Fibroblast of the aortic adventitia (primary cell): ENCODE measurements around the gene NXN. TPM values are rescaled to one million over a fixed set of nuclear protein-coding genes. Genes with fewer than 3 reads are reported as not detected.

Source experiments
- DNase-seq: peaks from one replicate; pipeline ENCODE4 v3.0.0-alpha.2; 2010; ENCODE audit warnings: low read depth
- H3K4me3 ChIP-seq: 2 replicates; pipeline ENCODE4 v1.5.1; 2011; ENCODE audit warnings: low read depth, mild to moderate bottlenecking, control low read depth, low read length, moderate library complexity
- total RNA-seq: library from RNA; depleted of rRNA; stranded (reverse); fragments of >200 nt; gene quantifications from 2 replicates; pipeline ENCODE4 v1.2.3, GENCODE V29; 2012; ENCODE audit warnings: low replicate concordance
- TF ChIP-seq, protein P1 (sequence below): IDR thresholded peaks from 2 replicates; pipeline ENCODE4 v1.5.1; 2011; ENCODE audit warnings: mild to moderate bottlenecking, low read length, control low read depth, inconsistent platforms; ENCODE audit not compliant: insufficient read depth

Gene NXN
- total RNA-seq, 1 donor = 18.1 TPM

DNA sequence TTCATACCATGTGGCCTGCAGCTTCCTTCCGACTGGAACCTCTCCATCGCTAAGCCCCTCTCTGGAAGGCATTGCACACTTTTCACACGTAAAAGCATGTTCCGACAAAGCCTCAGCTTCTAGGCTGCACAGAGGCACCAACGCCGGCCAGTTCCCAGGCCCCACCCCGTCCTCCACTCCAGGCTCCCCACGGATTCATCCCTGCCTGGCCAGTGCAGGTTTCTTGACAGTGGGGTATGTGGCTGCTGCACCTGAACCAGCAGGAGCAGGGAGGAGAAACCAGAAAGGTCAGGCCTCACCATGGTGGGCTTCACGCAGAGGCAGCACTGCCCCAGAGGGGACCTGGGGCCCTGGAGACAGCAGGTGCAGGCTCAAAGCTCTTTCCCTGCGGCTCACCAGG lies 31.6 kb upstream of the NXN start:
- no peak overlapping the region for H3K4me3 ChIP-seq
- TF ChIP-seq, protein P1, sequence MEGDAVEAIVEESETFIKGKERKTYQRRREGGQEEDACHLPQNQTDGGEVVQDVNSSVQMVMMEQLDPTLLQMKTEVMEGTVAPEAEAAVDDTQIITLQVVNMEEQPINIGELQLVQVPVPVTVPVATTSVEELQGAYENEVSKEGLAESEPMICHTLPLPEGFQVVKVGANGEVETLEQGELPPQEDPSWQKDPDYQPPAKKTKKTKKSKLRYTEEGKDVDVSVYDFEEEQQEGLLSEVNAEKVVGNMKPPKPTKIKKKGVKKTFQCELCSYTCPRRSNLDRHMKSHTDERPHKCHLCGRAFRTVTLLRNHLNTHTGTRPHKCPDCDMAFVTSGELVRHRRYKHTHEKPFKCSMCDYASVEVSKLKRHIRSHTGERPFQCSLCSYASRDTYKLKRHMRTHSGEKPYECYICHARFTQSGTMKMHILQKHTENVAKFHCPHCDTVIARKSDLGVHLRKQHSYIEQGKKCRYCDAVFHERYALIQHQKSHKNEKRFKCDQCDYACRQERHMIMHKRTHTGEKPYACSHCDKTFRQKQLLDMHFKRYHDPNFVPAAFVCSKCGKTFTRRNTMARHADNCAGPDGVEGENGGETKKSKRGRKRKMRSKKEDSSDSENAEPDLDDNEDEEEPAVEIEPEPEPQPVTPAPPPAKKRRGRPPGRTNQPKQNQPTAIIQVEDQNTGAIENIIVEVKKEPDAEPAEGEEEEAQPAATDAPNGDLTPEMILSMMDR = no peak
- DNase-seq = no peak

DNA sequence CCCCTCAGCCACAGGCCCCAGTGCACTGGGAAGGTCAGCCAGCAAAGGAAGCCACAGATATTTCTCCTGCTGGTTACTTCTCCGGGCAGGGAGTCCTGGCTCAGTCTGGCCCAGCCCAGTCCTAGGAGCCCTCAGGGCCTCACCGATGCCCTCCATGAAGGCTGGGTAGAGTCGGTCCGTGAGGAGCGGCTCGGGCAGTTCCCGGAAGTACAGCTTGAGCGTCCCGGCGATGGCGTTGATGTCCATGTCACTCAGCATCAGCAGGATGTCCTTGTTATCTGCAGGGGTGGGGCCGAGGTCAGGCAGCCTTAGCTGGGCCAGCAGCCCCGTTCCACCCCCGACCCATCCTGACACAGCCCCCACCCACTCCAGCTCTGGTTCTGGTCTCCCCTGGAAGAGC lies 31.0 kb upstream of the NXN start:
- TF ChIP-seq, protein P1 = no peak
- DNase-seq = no peak

DNA sequence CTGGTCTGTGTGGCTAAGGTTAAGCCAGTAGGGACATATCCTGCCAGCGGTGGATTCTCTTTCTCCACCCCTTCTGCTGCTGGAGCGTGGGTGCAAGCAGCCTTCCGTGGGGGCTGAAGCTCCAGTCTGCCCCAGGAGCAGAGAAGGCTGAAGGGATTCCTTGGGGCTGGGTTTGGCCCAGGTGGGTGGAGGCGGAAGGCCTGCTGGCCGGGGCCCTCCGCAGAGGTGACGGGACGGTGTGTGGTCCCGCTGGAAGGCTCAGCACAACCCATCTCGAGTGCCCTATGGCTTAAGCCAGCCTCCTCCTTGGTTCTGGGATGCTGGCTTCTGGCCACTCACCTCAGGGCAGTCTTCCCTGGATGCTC lies 30.5 kb upstream of the NXN start:
- H3K4me3 ChIP-seq = no peak overlapping the region
- TF ChIP-seq, protein P1 = no peak
- no peak for DNase-seq

More for the DNA sequence above, 31.0 kb upstream of the NXN start:
- no peak overlapping the region for H3K4me3 ChIP-seq

DNA sequence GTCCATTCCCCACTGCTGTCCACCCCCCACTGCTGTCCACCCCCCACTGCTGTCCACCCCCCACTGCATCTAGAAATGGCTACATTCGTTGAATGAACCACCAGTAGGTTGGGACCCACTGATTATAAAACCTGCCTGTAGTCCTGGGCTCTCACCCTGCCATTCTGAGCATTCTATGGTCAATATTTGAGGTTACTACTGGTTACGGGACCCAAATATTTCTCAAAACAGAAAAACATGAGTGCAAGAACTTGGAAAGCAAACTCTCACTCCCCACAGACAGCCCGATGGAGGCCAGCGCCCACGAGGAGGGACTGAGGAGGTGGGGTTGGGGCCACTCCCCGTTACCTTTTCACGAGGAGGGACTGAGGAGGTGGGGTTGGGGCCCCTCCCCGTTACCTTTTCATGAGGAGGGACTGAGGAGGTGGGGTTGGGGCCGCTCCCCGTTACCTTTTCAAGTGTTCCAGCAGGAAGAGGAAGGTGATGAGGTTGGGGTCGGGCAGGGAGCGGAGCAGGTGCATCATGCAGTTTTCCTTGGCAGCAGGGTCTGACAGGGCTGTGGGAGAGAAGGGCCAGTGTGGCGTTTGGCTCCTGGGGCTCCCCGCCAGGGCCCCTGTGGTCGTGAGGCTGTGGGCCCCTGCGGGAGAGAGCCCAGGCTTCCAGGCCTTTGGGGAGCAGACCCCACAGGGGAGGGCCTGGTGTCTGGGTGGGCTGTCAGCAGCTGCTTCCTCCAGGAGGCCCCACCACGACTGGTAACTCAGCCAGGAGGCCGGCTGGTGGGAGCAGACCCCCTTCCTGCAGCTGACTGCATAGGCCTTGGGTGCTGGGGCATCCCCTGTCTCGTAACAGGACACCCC lies 29.9 kb upstream of the NXN start:
- no peak overlapping the region for H3K4me3 ChIP-seq
- TF ChIP-seq, protein P1 = no peak
- DNase-seq = no peak

DNA sequence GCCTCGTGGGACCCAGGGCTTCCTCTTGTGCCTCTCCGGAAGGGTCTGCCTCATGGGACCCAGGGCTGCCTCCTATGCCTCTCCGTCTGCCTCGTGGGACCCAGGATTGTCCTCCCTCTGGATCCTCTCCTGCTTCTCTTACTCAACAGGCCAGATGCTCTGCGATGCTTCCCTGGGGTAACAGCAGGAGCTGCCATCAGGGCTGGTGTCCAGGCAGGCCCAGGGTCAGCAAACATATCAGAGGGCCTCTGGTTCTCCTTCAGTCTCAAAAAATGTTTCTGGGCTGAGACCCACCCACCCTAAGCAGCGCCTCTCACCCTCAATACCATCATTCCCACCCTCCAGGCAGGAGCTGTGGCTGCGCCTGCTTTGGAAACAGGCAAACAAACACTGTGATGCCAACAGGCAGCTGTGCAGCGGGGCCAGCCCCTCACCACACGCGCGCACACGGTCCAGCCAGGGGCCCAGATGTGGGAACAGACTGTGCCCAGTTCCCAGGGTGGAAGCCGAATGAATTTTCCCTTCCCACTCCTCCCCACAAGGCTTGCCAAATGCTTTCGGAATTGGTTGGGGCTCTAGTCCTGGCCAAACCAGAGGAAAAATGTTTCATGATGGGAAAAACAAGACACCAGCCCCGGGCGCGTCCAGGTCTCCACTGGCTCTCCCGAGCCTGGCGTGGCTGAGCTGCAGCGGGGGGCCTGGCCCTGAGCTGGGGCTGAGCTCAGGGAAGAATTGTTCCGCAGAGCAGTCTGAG lies 28.6 kb upstream of the NXN start:
- no peak overlapping the region for H3K4me3 ChIP-seq
- TF ChIP-seq, protein P1 = no peak
- DNase-seq = no peak

DNA sequence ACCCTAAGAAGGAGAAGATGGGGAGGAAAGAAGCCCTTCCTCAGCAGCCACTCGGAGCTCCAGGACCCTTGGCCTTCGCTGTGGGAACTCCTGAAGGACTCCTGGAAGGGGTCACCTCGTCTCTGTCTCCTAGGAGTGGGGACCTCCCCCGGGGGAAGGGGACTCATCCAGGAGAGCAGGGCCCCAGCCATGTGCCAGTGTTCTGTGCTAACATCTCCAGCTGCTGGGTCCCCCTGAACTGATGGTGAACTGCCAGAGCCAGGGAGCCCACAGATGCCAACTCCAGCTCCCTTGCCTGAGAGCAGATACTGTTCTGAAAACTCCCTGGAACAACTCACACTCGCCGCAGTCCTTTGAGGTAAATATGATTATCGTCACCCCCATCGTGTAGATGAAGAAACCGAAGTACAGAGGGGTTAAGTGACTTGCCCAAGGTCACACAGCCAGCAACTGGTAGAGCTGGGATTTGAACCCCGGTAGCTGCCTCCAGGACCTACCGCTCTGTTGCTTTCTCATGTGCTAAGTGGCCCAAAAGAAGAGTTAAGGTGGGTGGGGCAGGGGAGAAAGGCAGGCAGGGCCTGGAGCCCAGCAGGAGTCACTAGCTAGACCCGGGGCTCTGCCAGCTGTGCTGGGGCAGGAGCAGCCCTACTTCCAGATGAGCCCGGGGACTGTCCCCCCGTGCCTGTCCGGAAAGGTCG lies 27.9 kb upstream of the NXN start:
- no peak overlapping the region for H3K4me3 ChIP-seq
- DNase-seq = no peak
- TF ChIP-seq, protein P1 = no peak
